PC-3 (cell line): ENCODE results near the gene KDELR1.

ENCODE experiments used
- CTCF ChIP-seq: fragments of 300-600 bp; sonication (generic); conservative IDR thresholded peaks from 2 replicates; pipeline ENCODE4 v1.5.1; 2017; ENCODE audit warnings: antibody characterized with exemption, low read depth, mild to moderate bottlenecking, low read length
- EZH2phosphoT487 ChIP-seq: fragments of 300-600 bp; sonication (generic); IDR thresholded peaks from 2 replicates; pipeline ENCODE4 v1.6.1; 2018; ENCODE audit warnings: mild to moderate bottlenecking, antibody characterized with exemption, low read length, borderline replicate concordance

- TF ChIP-seq CTCF, result no peak
- TF ChIP-seq EZH2phosphoT487, result no peak
Observed at GRCh38 chr19:48355365-48355954, 35.9 kb downstream of the KDELR1 start.
